K562 (cell line): ENCODE data around the gene SOS1. TPM values are rescaled to one million over a fixed set of nuclear protein-coding genes. Genes with fewer than 3 reads are reported as not detected.

ENCODE experiments used
- ATF3 ChIP-seq, 2 experiments: fragments of 450-650 bp in 1 of 2; sonication (generic) in 1 of 2; formaldehyde crosslinking in 1 of 2; IDR thresholded peaks in 1 of 2; conservative IDR thresholded peaks in 1 of 2; 2 replicates each; pipeline versions ENCODE4 v1.6.1 to v1.8.1; 2016 to 2023; ENCODE audit warnings: mild to moderate bottlenecking in 2 of 2, moderate library complexity in 2 of 2, inconsistent platforms in 1 of 2, missing genetic modification reagents in 1 of 2
- CBFB ChIP-seq: sonication (generic); formaldehyde crosslinking; IDR thresholded peaks from 2 replicates; pipeline ENCODE4 v1.4.0; 2020; ENCODE audit warnings: mild to moderate bottlenecking, missing genetic modification reagents
- E4F1 ChIP-seq: fragments of 250-450 bp; sonication (Bioruptor Pico); IDR thresholded peaks from 2 replicates; pipeline ENCODE4 v1.5.0; 2021; ENCODE audit warnings: mild to moderate bottlenecking, borderline replicate concordance
- FOXA1 ChIP-seq: fragments of 450-650 bp; IDR thresholded peaks from 2 replicates; pipeline ENCODE4 v1.6.1; 2016; ENCODE audit warnings: mild to moderate bottlenecking, borderline replicate concordance
- HINFP ChIP-seq: fragments of 450-650 bp; conservative IDR thresholded peaks from 2 replicates; pipeline ENCODE4 v1.6.1; 2016; ENCODE audit warnings: missing genetic modification characterization, low read depth, mild to moderate bottlenecking, control low read depth, missing compliant biosample characterization
- MNT ChIP-seq, 2 experiments: fragments of 450-650 bp; conservative IDR thresholded peaks; 2 replicates each; pipeline ENCODE4 v1.6.1; 2017; ENCODE audit warnings: mild to moderate bottlenecking in 2 of 2, moderate library complexity in 2 of 2
- NR2F6 ChIP-seq: fragments of 450-650 bp; formaldehyde crosslinking; IDR thresholded peaks from 2 replicates; pipeline ENCODE4 v1.4.0; 2020; ENCODE audit warnings: mild to moderate bottlenecking
- PRMT5 ChIP-seq: sonication (generic); formaldehyde crosslinking; IDR thresholded peaks from 2 replicates; pipeline ENCODE4 v1.5.0; 2020; ENCODE audit warnings: missing genetic modification reagents
- TEAD2 ChIP-seq: fragments of 450-650 bp; IDR thresholded peaks from 2 replicates; pipeline ENCODE4 v1.6.1; 2016; ENCODE audit warnings: missing genetic modification characterization, control low read depth, missing compliant biosample characterization
- USF1 ChIP-seq: sonication (generic); formaldehyde crosslinking; IDR thresholded peaks from 2 replicates; pipeline ENCODE4 v1.9.0; 2022; ENCODE audit warnings: mild to moderate bottlenecking, missing genetic modification reagents
- ZNF124 ChIP-seq: sonication (generic); formaldehyde crosslinking; IDR thresholded peaks from 2 replicates; pipeline ENCODE4 v1.8.1; 2022; ENCODE audit warnings: missing genetic modification reagents
- ZNF57 ChIP-seq: fragments of 450-650 bp; formaldehyde crosslinking; IDR thresholded peaks from 2 replicates; pipeline ENCODE4 v1.4.0; 2020; ENCODE audit warnings: mild to moderate bottlenecking, moderate library complexity
- ZNF609 ChIP-seq: sonication (generic); formaldehyde crosslinking; IDR thresholded peaks from 2 replicates; pipeline ENCODE4 v1.8.1; 2023; ENCODE audit warnings: missing genetic modification reagents, mild to moderate bottlenecking, borderline replicate concordance
- polyA plus RNA-seq, 8 experiments: library from polyadenylated mRNA; depleted of rRNA in 4 of 8; stranded (reverse) in 5 of 8; unstranded in 3 of 8; fragments of >200 nt; fragmentation: Nextera tagmentation in 2 of 8; fragmentation: Illumina TruSeq in 1 of 8; extraction: Ambion mirVana in 2 of 8; extraction: Trizol in 1 of 8; gene quantifications; 2 replicates each; pipeline versions ENCODE4 v1.2.1 to v1.2.3, GENCODE V29; 2011 to 2014; ENCODE audit warnings: inconsistent platforms in 1 of 8, missing spikeins in 1 of 8
- total RNA-seq, 7 experiments: library from RNA; depleted of rRNA in 6 of 7; stranded (reverse); fragments of >200 nt in 6 of 7; fragmentation: Illumina TruSeq in 2 of 7; extraction: Trizol in 2 of 7; gene quantifications; 2 replicates each; pipeline versions ENCODE4 v1.2.1 to v1.2.3, GENCODE V29; 2011 to 2021; ENCODE audit warnings: low replicate concordance in 1 of 7

Gene SOS1
- total and polyA plus RNA-seq, 9 of the 15 experiments (the other 6 are each of a cell fraction or from before 2014, with no cell fraction given) = 2.5 to 27.1 (median 16.3) TPM

GRCh38 chr2:39124000-39124745 lies 3.3 kb upstream of the SOS1 start (continued):
- TF ChIP-seq ZNF609 (CRISPR knock-in tag) (peak; percentile 65; the same call in 1 of the 2 replicates), CBFB (CRISPR knock-in tag) (peak; percentile 54; the same call in 1 of the 2 replicates), HINFP (tag) (no peak), NR2F6 (CRISPR knock-in tag) (no peak), FOXA1 (no peak), ATF3 (IDR thresholded peaks at IDR 0.05) (no peak), ATF3 (CRISPR knock-in tag; conservative IDR thresholded peaks at IDR 0.05) (no peak), E4F1 (peak; percentile 72; the same call in 1 of the 2 replicates), PRMT5 (no peak), TEAD2 (tag) (no peak), ZNF57 (peak; percentile 42; the same call in 1 of the 2 replicates), ZNF124 (CRISPR knock-in tag) (no peak), USF1 (CRISPR knock-in tag) (peak; percentile 67; the same call in 1 of the 2 replicates), MNT (conservative IDR thresholded peaks at IDR 0.05) (peak; percentile 82 to 88)
